GM21723 (cell line): ENCODE measurements around the gene ZNF557.

Experiments used
- ATAC-seq: cut with Tn5 transposase; IDR thresholded peaks from one replicate; pipeline ENCODE4 v1.9.1; 2021; ENCODE audit warnings: mild to moderate bottlenecking, moderate library complexity; ENCODE audit not compliant: unreplicated experiment

Gene ZNF557

DNA sequence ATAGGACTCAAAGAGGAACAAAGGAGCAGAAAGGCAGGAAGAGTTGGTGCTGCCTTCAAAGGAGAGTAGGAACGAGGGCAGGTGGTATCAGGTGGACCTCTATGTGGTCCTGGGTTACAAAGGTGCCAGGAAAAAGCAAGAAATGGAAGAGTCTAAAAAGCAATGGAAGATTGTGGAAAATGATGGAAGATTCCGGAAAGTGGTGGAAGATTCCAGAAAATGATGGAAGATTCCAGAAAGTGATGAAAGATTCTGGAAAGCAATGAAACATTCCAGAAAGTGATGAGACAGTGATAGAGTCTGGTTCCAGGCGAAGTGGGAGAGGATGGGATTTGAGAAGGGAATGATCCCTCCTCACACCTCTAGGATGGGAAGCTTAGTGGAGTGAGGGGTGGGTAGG, 55.3 kb downstream of the ZNF557 start:
- no peak for ATAC-seq

DNA sequence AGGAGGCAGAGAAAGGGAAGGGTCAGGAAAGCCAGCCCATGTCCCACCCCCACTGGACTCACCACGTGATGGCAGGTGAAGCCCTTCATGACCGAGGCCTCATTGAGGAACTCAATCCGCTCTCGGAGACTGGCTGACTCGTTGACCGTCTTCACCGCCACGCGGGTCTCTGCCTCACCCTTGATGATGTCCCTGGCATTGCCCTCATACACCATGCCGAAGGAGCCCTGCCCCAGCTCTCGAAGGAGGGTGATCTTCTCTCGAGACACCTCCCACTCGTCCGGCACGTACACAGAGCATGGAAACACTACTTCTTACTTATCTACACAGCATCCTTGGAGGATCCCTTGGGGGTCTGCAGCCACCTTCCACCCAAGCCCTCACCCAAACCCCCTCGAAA, 55.7 kb downstream of the ZNF557 start:
- ATAC-seq: no peak

DNA sequence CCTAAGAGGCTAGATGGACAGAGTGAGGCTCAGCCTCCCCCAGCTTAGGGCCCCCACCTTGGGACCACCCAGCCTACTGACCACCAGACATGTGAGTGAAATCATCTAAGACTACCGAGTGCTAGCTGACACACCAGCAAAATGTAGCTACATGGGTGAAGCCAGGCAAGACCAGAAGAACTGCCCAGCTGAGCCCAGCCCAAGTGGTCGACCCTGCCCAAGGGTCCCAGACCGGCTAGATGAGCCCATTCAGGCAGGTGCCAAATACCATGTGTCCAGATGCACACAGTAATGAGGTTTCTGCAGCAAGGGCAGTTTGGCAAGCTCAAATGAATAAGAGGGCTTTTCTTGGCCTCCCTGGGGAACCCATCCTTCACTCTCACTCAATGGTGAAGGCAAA, 56.6 kb downstream of the ZNF557 start:
- no peak for ATAC-seq

GRCh38 chr19:7130043-7130442, 60.5 kb downstream of the ZNF557 start:
- ATAC-seq: no peak

GRCh38 chr19:7132054-7132453, 62.6 kb downstream of the ZNF557 start:
- ATAC-seq: no peak

DNA sequence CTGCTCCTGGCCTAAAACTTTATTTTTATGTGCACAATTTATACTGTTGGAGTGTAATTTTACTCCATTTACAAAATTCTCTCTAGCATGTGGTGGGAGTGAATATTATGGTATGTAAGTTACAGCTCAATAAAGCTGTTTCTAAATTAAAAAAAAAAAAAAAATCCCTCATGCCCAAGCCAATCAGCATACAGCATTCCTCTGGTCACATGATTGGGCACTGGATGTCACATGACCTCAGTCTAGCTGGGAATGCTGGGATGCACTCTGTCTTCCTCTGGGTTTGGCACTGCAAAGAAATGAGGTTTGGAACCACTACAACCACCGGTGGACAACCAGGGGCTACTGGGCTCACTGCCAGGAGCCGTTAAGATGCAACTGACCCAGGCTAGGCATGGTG, 67.6 kb downstream of the ZNF557 start:
- ATAC-seq: no peak
